ENCODE measurements around the gene RPS27. TPM values are rescaled to one million over a fixed set of nuclear protein-coding genes. Genes with fewer than 3 reads are reported as not detected.

RPS27 gene
- total RNA-seq, 1 experiment from 2014 or later, result 1,548 TPM

DNA sequence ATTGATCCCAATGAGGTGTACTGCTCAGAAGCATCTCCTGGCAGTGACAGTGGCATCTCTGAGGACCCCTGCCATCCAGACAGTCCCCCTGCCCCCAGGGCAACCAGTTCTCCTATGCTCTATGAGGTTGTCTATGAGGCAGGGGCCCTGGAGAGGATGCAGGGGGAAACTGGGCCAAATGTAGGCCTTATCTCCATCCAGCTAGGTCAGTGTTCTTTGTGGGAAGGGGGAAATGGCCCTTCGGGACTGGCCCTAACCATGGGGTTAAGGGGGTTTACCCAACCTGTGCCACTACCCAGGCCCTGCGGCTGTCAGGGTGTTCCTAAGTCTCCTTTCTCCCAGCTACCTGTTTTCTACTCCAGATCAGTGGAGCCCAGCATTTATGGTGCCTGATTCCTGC lies 21.6 kb upstream of the RPS27 start:
- no peaks in the 10 kb centered on the region for H3K9me3 ChIP-seq (ENCODE audit: low read depth, low read length, poor library complexity, severe bottlenecking)
- BruUV-seq (replicated peaks), result no TSS peak
- H3K27me3 ChIP-seq (replicated peaks; ENCODE audit: insufficient read depth, low read depth, low read length, poor library complexity), result no peaks in the 10 kb centered on the region
- TF ChIP-seq, protein P1, sequence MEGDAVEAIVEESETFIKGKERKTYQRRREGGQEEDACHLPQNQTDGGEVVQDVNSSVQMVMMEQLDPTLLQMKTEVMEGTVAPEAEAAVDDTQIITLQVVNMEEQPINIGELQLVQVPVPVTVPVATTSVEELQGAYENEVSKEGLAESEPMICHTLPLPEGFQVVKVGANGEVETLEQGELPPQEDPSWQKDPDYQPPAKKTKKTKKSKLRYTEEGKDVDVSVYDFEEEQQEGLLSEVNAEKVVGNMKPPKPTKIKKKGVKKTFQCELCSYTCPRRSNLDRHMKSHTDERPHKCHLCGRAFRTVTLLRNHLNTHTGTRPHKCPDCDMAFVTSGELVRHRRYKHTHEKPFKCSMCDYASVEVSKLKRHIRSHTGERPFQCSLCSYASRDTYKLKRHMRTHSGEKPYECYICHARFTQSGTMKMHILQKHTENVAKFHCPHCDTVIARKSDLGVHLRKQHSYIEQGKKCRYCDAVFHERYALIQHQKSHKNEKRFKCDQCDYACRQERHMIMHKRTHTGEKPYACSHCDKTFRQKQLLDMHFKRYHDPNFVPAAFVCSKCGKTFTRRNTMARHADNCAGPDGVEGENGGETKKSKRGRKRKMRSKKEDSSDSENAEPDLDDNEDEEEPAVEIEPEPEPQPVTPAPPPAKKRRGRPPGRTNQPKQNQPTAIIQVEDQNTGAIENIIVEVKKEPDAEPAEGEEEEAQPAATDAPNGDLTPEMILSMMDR (conservative IDR thresholded peaks at IDR 0.05; ENCODE audit: low read depth, low read length), result no peak
- no peak for TF ChIP-seq EZH2 (IDR thresholded peaks at IDR 0.05; ENCODE audit: borderline replicate concordance, low read depth, low read length, poor library complexity, severe bottlenecking)
- CTCF ChIA-PET, result no interaction called here
- peak overlapping the region; percentile 55 for H3K4me3 ChIP-seq (ENCODE audit: low read depth, low read length, poor library complexity, severe bottlenecking)
- POLR2A ChIA-PET (ENCODE audit: low non-redundant PET), result no interaction called here
- peaks cover 6% of the 10 kb centered on the region for H3K36me3 ChIP-seq (ENCODE audit: insufficient read depth, low read length, poor library complexity, severe bottlenecking)
- H3K27ac ChIP-seq (ENCODE audit: low read depth, low read length, poor library complexity, severe bottlenecking), result peak overlapping the region; percentile 77
- intact Hi-C loops (cut with micrococcal nuclease; ENCODE audit: unreplicated experiment), result no loop called here
- no peak for DNase-seq (ENCODE audit: low spot score)
- H3K4me1 ChIP-seq (ENCODE audit: insufficient read depth, low read length, poor library complexity, severe bottlenecking), result peaks cover 11% of the 10 kb centered on the region

DNA sequence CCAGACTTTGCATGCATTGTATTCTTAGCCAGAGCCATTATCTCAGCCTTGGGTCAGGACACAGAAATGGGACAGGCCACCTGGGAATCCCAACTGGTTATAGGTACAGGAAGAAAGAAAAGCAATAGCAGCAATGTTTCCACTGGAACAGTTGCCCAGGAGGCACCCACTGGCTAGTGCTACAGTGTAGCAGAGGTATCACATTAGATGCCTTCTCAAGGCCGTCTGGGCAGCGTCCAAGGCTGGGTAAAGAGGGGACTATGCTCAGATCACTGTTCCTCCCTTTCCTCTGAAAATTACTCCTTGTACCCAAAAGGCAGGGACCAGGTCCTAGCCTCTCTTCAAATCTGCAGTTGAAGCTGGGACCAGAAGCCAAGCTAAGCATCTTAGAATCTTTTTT lies 20.2 kb upstream of the RPS27 start:
- POLR2A ChIA-PET (ENCODE audit: low non-redundant PET), result interaction anchor here (0.6 kb wide), 1 partner anchor 871 kb away, joined by 7 read pairs; no protein-coding TSS in a partner anchor

DNA sequence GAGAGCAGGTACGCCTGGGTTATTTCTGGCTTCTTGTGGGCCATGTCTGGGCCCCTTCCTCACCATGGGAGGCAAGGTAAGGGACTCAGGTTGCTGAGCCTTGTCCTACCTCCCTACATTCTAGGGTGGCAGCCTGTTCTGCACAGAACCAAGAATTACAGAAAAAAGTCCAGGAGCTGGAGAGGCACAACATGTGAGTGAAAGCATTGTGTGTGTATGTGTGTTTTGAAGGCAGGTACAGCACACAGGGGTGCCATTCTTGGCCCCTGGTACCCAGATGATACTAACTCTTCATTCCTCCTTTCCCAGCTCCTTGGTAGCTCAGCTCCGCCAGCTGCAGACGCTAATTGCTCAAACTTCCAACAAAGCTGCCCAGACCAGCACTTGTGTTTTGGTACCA lies 17.5 kb upstream of the RPS27 start:
- Histone ChIP-seq H3K4me3 (ENCODE audit: low read depth, low read length, poor library complexity, severe bottlenecking) (no peak overlapping the region), H3K9me3 (ENCODE audit: low read depth, low read length, poor library complexity, severe bottlenecking) (no peaks in the 10 kb centered on the region), H3K4me1 (ENCODE audit: insufficient read depth, low read length, poor library complexity, severe bottlenecking) (peaks cover 14% of the 10 kb centered on the region), H3K27me3 (replicated peaks; ENCODE audit: insufficient read depth, low read depth, low read length, poor library complexity) (no peaks in the 10 kb centered on the region), H3K27ac (ENCODE audit: low read depth, low read length, poor library complexity, severe bottlenecking) (no peak overlapping the region), H3K36me3 (ENCODE audit: insufficient read depth, low read length, poor library complexity, severe bottlenecking) (peaks cover 25% of the 10 kb centered on the region)
- POLR2A ChIA-PET (ENCODE audit: low non-redundant PET), result no interaction called here
- no TSS peak for BruUV-seq (replicated peaks)
- CTCF ChIA-PET, result no interaction called here
- DNase-seq (ENCODE audit: low spot score), result no peak
- TF ChIP-seq, protein P1 (conservative IDR thresholded peaks at IDR 0.05; ENCODE audit: low read depth, low read length), result no peak
- TF ChIP-seq EZH2 (IDR thresholded peaks at IDR 0.05; ENCODE audit: borderline replicate concordance, low read depth, low read length, poor library complexity, severe bottlenecking), result no peak
- intact Hi-C loops (cut with micrococcal nuclease; ENCODE audit: unreplicated experiment), result no loop called here

More for the DNA sequence above, 20.2 kb upstream of the RPS27 start:
- peaks cover 11% of the 10 kb centered on the region for H3K4me1 ChIP-seq (ENCODE audit: insufficient read depth, low read length, poor library complexity, severe bottlenecking)
- peaks cover 18% of the 10 kb centered on the region for H3K36me3 ChIP-seq (ENCODE audit: insufficient read depth, low read length, poor library complexity, severe bottlenecking)
- no peaks in the 10 kb centered on the region for H3K9me3 ChIP-seq (ENCODE audit: low read depth, low read length, poor library complexity, severe bottlenecking)
- intact Hi-C loops (cut with micrococcal nuclease; ENCODE audit: unreplicated experiment), result no loop called here
- no peak for DNase-seq (ENCODE audit: low spot score)
- H3K27me3 ChIP-seq (replicated peaks; ENCODE audit: insufficient read depth, low read depth, low read length, poor library complexity), result no peaks in the 10 kb centered on the region
- no peak overlapping the region for H3K27ac ChIP-seq (ENCODE audit: low read depth, low read length, poor library complexity, severe bottlenecking)
- no TSS peak for BruUV-seq (replicated peaks)
- H3K4me3 ChIP-seq (ENCODE audit: low read depth, low read length, poor library complexity, severe bottlenecking), result no peak overlapping the region
- CTCF ChIA-PET, result no interaction called here
- TF ChIP-seq, protein P1 (conservative IDR thresholded peaks at IDR 0.05; ENCODE audit: low read depth, low read length), result no peak

All from A673 (cell line).